ENCODE results near the gene DDR1.
"Not testable (repeated sequence)": the region's sequence is repeated elsewhere in the genome, so short reads cannot be mapped to it uniquely, and the experiment has no call there.

DDR1 gene

DNA sequence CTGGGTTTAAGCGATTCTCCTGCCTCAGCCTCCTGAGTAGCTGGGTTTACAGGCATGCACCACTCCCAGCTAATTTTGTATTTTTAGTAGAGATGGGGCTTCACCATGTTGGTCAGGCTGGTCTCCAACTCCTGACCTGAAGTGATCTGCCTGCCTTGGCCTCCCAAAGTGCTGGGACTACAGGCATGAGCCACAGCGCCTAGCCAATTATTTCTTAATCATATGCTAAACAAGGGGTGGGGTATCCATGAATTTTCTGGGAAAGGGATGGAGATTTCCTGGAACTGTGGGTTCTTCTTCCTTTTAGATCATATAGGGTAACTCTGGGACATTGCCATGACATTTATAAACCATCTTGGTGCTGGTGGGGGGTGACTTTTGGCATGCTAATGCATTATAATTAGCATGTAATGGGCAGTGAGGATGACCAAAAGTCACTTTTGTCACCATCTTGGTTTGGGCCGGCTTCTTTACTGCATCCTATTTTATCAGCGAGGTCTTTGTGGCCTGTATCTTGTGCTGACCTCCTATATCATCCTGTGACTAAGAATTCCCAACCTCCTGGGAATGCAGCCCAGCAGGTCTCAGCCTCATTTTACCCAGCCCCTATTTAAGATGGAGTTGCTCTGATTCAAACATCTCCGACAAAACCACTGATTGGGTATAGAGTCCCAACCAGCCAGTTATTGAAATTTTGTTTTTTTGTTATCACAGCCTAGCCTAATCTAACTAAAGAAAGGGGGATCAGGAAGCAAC is 29.9 kb upstream of the DDR1 start:
- H3K27ac ChIP-seq (ENCODE audit: low read depth, low read length, severe bottlenecking): no peak overlapping the region
- H3K4me1 ChIP-seq (ENCODE audit: control insufficient read depth, insufficient read depth, low read length, poor library complexity, severe bottlenecking): no peaks in the 10 kb centered on the region
- no peaks in the 10 kb centered on the region for H3K36me3 ChIP-seq (ENCODE audit: control insufficient read depth, insufficient read depth, low read length)
- no peak overlapping the region for H3K4me3 ChIP-seq (ENCODE audit: extremely low read depth, insufficient read depth, low read length, poor library complexity, severe bottlenecking)
- H3K9me3 ChIP-seq (ENCODE audit: control insufficient read depth, low read length): peaks cover 13% of the 10 kb centered on the region
- WGBS, 2 experiments (ENCODE audit: insufficient coverage in 2 of 2): 97 to 100% methylated on average over 2 to 4 of the region's 5 CpGs

DNA sequence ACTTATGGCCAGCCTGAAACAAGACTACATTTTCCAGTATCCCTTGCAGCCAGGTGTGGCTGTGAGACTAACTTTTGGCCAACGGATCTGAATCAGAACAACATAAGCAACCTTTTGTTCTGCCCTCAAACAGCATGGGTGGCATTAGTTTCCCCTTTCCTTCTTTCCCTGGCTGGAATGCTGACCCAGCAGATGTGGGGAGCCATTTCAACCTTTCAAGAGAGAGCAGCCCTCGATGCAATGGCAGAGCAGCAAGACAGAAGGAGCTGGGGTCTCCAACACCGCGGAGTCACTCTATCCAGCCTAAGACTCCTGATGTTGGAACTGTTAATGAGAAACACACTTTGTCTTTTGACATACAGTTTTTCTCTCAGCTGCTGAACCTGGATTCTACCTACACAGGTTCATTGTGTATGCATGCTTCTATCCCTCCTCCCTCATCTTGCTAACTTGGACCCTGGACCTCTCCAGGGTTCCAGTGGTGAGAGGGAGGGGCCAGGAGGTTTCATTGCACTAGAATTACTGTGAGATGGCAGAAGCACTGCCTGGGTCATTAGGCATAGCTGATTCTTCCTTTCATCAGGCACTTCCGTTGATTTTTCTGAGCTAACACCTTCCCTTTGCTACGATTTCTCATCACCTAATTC is 28.8 kb upstream of the DDR1 start:
- H3K9me3 ChIP-seq (ENCODE audit: control insufficient read depth, low read length): peaks cover 21% of the 10 kb centered on the region
- H3K27ac ChIP-seq (ENCODE audit: low read depth, low read length, severe bottlenecking): no peak overlapping the region
- H3K4me1 ChIP-seq (ENCODE audit: control insufficient read depth, insufficient read depth, low read length, poor library complexity, severe bottlenecking): no peaks in the 10 kb centered on the region
- no peaks in the 10 kb centered on the region for H3K36me3 ChIP-seq (ENCODE audit: control insufficient read depth, insufficient read depth, low read length)
- H3K4me3 ChIP-seq (ENCODE audit: extremely low read depth, insufficient read depth, low read length, poor library complexity, severe bottlenecking): no peak overlapping the region
- WGBS, 2 experiments (ENCODE audit: insufficient coverage in 2 of 2): 90 to 94% methylated on average over 5 to 6 of the region's 6 CpGs

DNA sequence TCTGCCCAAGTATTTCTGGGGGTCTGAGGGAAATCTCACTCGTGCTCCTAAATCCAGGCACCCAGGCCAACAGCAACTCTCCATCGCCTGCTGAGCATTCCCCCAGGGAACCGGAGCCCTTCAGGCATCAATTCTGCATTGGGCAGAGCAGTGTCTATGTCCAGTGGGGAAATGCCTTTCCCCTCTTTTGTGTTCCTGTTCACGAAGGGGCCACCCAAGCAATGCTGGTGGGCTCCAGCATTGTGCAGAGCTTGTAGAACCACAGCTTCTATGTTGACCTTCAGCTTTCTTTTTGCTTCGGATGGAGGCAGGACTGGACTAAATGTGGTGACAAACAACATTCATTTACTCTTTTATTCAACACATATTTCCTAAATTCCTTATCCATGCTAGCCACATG is 27.2 kb upstream of the DDR1 start:
- WGBS, 2 experiments (ENCODE audit: insufficient coverage in 2 of 2): 92 to 97% methylated on average over 4 to 5 of the region's 5 CpGs
- Histone ChIP-seq H3K27ac (ENCODE audit: low read depth, low read length, severe bottlenecking) (no peak overlapping the region), H3K36me3 (ENCODE audit: control insufficient read depth, insufficient read depth, low read length) (no peaks in the 10 kb centered on the region), H3K4me1 (ENCODE audit: control insufficient read depth, insufficient read depth, low read length, poor library complexity, severe bottlenecking) (no peaks in the 10 kb centered on the region), H3K9me3 (ENCODE audit: control insufficient read depth, low read length) (peaks cover 12% of the 10 kb centered on the region), H3K4me3 (ENCODE audit: extremely low read depth, insufficient read depth, low read length, poor library complexity, severe bottlenecking) (no peak overlapping the region)

DNA sequence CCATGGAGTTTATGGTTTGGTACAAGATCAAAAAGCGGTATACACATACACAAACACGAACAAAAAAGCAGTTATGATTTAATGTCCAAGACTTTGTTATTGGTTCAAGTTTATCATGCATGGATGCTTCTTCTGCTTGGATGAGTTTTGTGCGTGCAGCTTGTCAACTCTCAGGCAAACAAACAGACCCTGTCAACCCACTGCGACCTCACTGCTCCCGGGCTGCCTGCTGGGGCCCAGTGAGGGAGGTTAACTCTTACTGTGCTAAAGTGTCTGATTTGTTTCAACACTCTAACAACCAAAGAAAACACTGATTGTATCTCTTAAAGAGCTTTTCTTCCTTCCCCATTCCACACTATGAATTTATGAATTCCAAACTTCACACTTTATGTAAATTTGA is 26.8 kb upstream of the DDR1 start:
- WGBS, 2 experiments (ENCODE audit: insufficient coverage in 2 of 2): 50% methylated on average over 2 of the region's 5 CpGs; no CpG with 5 or more reads in 1 of the 2 experiments
- Histone ChIP-seq H3K27ac (ENCODE audit: low read depth, low read length, severe bottlenecking) (no peak overlapping the region), H3K36me3 (ENCODE audit: control insufficient read depth, insufficient read depth, low read length) (no peaks in the 10 kb centered on the region), H3K4me1 (ENCODE audit: control insufficient read depth, insufficient read depth, low read length, poor library complexity, severe bottlenecking) (no peaks in the 10 kb centered on the region), H3K4me3 (ENCODE audit: extremely low read depth, insufficient read depth, low read length, poor library complexity, severe bottlenecking) (no peak overlapping the region), H3K9me3 (ENCODE audit: control insufficient read depth, low read length) (peaks cover 8% of the 10 kb centered on the region)

DNA sequence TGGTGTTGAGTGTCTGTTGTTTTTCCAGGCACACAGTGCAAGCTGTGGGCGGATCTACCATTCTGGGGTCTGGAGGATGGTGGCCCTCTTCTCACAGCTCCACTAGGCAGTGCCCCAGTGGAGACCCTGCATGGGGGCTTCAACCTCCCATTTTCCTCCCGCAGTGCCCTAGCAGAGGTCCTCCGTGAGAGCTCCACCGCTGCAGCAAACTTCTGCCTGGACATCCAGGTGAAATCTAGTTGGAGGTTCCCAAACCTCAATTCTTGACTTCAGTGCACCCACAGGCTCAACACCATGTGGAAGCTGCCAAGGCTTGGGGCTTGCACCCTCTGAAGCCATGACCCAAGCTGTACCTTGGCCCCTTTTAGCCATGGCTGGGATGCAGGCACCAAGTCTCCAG is 24.6 kb upstream of the DDR1 start:
- not testable (repeated sequence) for H3K4me1 ChIP-seq (ENCODE audit: control insufficient read depth, insufficient read depth, low read length, poor library complexity, severe bottlenecking); H3K27ac ChIP-seq (ENCODE audit: low read depth, low read length, severe bottlenecking); H3K4me3 ChIP-seq (ENCODE audit: extremely low read depth, insufficient read depth, low read length, poor library complexity, severe bottlenecking); H3K9me3 ChIP-seq (ENCODE audit: control insufficient read depth, low read length); H3K36me3 ChIP-seq (ENCODE audit: control insufficient read depth, insufficient read depth, low read length)
- 89 to 100% methylated on average over 4 of the region's 4 CpGs for WGBS, 2 experiments (ENCODE audit: insufficient coverage in 2 of 2)

DNA sequence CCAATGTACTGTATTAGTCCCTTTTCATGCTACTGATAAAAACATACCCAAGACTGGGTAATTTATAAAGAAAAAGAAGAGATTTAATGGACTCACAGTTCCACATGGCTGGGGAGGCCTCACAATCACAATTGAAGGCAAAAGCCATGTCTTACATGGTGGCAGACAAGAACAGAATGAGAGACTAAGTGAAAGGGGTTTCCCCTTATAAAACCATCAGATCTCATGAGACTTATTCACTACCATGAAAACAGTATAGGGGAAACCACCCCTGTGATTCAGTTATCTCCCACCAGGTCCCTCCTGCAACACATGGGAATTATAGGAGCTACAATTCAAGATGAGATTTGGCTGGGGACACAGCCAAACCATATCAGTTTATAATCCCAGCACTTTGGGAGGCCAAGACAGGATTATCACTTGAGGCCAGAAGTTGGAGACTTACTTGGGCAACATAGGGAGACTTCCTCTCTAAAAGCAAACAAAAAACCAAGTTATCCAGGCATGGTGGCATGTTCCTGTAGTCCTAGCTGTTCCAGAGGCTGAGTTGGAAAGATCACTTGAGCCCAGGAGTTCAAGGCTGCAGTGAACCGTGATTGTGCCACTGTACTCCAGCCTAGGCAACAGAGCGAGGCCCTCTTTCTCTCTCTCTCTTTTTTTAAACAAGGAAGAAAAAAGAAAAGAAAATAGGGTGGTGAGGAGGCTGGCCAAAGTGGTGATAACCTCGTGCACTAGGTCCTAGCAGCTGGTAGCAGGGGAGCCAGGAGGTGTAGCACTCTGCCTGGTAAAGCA is 22.9 kb upstream of the DDR1 start:
- Histone ChIP-seq H3K4me1 (ENCODE audit: control insufficient read depth, insufficient read depth, low read length, poor library complexity, severe bottlenecking) (no peaks in the 10 kb centered on the region), H3K9me3 (ENCODE audit: control insufficient read depth, low read length) (peaks cover 8% of the 10 kb centered on the region), H3K36me3 (ENCODE audit: control insufficient read depth, insufficient read depth, low read length) (no peaks in the 10 kb centered on the region), H3K4me3 (ENCODE audit: extremely low read depth, insufficient read depth, low read length, poor library complexity, severe bottlenecking) (no peak overlapping the region), H3K27ac (ENCODE audit: low read depth, low read length, severe bottlenecking) (no peak overlapping the region)
- WGBS, 2 experiments (ENCODE audit: insufficient coverage in 2 of 2): 73 to 85% methylated on average over 2 to 3 of the region's 3 CpGs

DNA sequence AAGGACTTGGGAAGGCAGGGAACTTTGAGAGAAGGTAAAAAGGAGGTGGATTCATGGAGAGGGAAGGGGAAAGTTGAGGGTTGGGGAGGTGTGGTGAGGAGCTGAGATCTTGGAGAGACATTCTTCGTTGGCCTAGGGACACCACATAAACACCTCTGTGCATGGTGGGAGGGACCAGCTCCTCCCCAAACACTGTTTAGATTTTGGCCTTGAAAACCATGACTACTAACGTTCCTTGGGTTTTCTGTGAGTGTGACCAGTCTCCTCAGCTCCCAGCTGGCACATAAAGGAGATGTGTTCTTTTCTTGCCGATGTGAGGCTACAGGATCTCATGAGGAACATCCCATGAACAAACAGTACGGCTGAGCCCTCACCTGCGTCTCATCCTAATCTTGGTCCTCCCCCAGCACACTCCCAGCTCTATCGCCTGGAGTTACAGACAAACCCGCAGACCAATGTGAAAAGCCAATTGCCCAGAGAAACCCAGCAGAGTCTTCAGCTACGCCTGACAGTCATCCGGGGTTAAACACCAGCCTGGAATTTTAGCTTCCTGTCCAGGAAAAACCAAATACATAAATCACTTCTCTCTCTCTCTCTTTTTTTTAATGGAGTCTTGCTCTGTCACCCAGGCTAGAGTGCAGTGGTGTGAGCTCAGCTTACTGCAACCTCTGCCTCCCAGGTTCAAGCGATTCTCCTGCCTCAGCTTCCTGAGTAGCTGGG is 22.0 kb upstream of the DDR1 start:
- WGBS, 2 experiments (ENCODE audit: insufficient coverage in 2 of 2): 86 to 88% methylated on average over 9 to 10 of the region's 10 CpGs
- H3K27ac ChIP-seq (ENCODE audit: low read depth, low read length, severe bottlenecking): no peak overlapping the region
- H3K9me3 ChIP-seq (ENCODE audit: control insufficient read depth, low read length): peaks cover 8% of the 10 kb centered on the region
- no peak overlapping the region for H3K4me3 ChIP-seq (ENCODE audit: extremely low read depth, insufficient read depth, low read length, poor library complexity, severe bottlenecking)
- H3K4me1 ChIP-seq (ENCODE audit: control insufficient read depth, insufficient read depth, low read length, poor library complexity, severe bottlenecking): no peaks in the 10 kb centered on the region
- no peaks in the 10 kb centered on the region for H3K36me3 ChIP-seq (ENCODE audit: control insufficient read depth, insufficient read depth, low read length)

DNA sequence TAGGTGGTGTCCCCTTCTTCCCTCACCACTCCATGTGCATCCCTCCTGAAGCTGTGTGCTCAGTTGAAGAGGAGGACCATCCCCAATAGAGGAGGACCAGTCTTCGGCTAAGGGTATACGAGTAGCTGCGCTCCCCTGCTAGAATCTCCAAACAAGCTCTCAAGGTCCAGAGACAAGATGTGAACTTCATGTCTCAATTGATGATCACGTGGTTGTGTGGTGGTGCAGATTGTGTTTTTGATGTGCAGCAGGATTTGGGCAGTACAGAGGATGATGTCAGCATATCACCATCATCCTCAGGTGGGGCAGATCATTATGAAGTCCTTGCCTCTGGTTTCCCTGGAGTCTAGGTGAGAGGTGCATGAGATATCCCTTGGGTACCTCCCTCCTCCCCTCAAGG is 20.0 kb upstream of the DDR1 start:
- no peak overlapping the region for H3K4me3 ChIP-seq (ENCODE audit: extremely low read depth, insufficient read depth, low read length, poor library complexity, severe bottlenecking)
- no peak overlapping the region for H3K27ac ChIP-seq (ENCODE audit: low read depth, low read length, severe bottlenecking)
- H3K4me1 ChIP-seq (ENCODE audit: control insufficient read depth, insufficient read depth, low read length, poor library complexity, severe bottlenecking): no peaks in the 10 kb centered on the region
- no peaks in the 10 kb centered on the region for H3K36me3 ChIP-seq (ENCODE audit: control insufficient read depth, insufficient read depth, low read length)
- WGBS, 2 experiments (ENCODE audit: insufficient coverage in 2 of 2): 87 to 92% methylated on average over 3 to 4 of the region's 4 CpGs
- peaks cover 16% of the 10 kb centered on the region for H3K9me3 ChIP-seq (ENCODE audit: control insufficient read depth, low read length)

DNA sequence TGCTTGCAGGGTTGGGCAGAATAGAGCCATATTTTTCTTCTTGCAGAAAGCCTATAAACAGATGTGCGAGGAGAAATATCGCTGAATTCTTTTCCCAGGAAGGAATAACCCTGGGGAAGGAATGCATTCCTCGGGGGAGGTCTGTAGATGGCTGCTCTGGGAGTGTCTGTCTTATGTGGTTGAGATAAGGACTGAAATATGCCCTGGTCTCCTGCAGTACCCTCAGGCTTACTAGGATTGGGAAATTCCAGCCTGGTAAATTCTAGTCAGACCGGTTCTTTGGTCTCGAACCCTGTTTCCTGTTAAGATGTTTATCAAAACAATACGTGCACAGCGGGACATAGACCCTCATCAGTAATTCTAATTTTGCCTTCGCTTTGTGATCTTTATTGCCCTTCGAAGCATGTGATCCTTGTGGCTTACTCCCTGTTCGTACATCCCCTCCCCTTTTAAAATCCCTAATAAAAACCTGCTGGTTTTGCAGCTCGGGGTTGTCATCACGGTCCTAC is 15.0 kb upstream of the DDR1 start:
- not testable (repeated sequence) for H3K4me3 ChIP-seq (ENCODE audit: extremely low read depth, insufficient read depth, low read length, poor library complexity, severe bottlenecking); H3K36me3 ChIP-seq (ENCODE audit: control insufficient read depth, insufficient read depth, low read length); H3K27ac ChIP-seq (ENCODE audit: low read depth, low read length, severe bottlenecking); H3K4me1 ChIP-seq (ENCODE audit: control insufficient read depth, insufficient read depth, low read length, poor library complexity, severe bottlenecking)
- peaks cover 27% of the 10 kb centered on the region for H3K9me3 ChIP-seq (ENCODE audit: control insufficient read depth, low read length)
- 92 to 94% methylated on average over 11 to 12 of the region's 12 CpGs for WGBS, 2 experiments (ENCODE audit: insufficient coverage in 2 of 2)

DNA sequence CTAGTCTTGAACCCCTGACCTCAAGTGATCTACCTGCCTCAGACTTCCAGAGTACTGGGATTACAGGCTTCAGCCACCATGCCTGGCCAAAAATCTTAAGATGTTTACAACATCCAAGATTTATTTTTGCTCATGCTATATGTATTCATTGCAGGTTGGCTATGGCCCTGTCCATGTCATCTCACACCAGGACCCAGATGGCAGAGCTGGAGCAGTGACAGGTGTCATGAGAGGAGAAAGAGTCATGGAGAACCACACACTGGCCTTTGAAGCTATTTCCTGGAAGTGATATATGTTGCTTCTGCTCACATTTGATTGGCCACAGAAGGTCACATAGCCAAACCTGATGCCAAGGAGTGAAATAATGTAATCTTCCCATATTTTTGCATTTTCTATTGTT is 13.8 kb upstream of the DDR1 start:
- H3K9me3 ChIP-seq (ENCODE audit: control insufficient read depth, low read length): peaks cover 27% of the 10 kb centered on the region
- no peak overlapping the region for H3K4me3 ChIP-seq (ENCODE audit: extremely low read depth, insufficient read depth, low read length, poor library complexity, severe bottlenecking)
- no peak overlapping the region for H3K27ac ChIP-seq (ENCODE audit: low read depth, low read length, severe bottlenecking)
- H3K36me3 ChIP-seq (ENCODE audit: control insufficient read depth, insufficient read depth, low read length): no peaks in the 10 kb centered on the region
- no peaks in the 10 kb centered on the region for H3K4me1 ChIP-seq (ENCODE audit: control insufficient read depth, insufficient read depth, low read length, poor library complexity, severe bottlenecking)

All from mesodermal cell (in vitro differentiated cells).